Ovary (tissue), 9 donors: Measurements from ENCODE around the gene ANXA9. TPM values are rescaled to one million over a fixed set of nuclear protein-coding genes. Genes with fewer than 3 reads are reported as not detected.
A peak's percentile ranks its signal among the peaks of the same experiment; 100 is the strongest.

ENCODE experiments used
- DNase-seq, 5 donors: peaks; one replicate each; pipeline ENCODE4 v3.0.0-alpha.2; 2019 to 2020
- H3K27ac ChIP-seq, 2 donors: fragments of 200-600 bp; one replicate each; pipeline versions ENCODE4 v1.5.1 to v1.8.0; 2019 to 2022
- H3K27me3 ChIP-seq: fragments of 200-600 bp; one replicate; pipeline ENCODE4 v1.8.0; 2022
- H3K36me3 ChIP-seq: fragments of 200-600 bp; sonication (generic); one replicate; pipeline ENCODE4 v1.5.1; 2019
- H3K4me1 ChIP-seq: one replicate; pipeline ENCODE4 v1.8.1; 2013; ENCODE audit warnings: mild to moderate bottlenecking, moderate library complexity; ENCODE audit not compliant: insufficient read depth
- H3K4me3 ChIP-seq: fragments of 200-600 bp; sonication (generic); one replicate; pipeline ENCODE4 v1.5.1; 2017
- H3K9me3 ChIP-seq, 2 donors: fragments of 200-600 bp in 1 of 2; sonication (generic) in 1 of 2; one replicate each; pipeline versions ENCODE4 v1.5.1 to v1.8.1; 2013 to 2019; ENCODE audit warnings: mild to moderate bottlenecking in 1 of 2, moderate library complexity in 1 of 2
- CTCF ChIP-seq, 3 donors: fragments of 450-650 bp in 2 of 3; fragments of 200-600 bp in 1 of 3; IDR thresholded peaks; one replicate each; pipeline versions ENCODE4 v1.5.1 to v1.8.0; 2016 to 2022; ENCODE audit warnings: antibody characterized with exemption in 3 of 3, mild to moderate bottlenecking in 1 of 3
- EP300 ChIP-seq: sonication (generic); formaldehyde crosslinking; IDR thresholded peaks from one replicate; pipeline ENCODE4 v1.6.1; 2017; ENCODE audit warnings: antibody characterized with exemption
- POLR2A ChIP-seq: fragments of 450-650 bp; IDR thresholded peaks from one replicate; pipeline ENCODE4 v1.6.1; 2017; ENCODE audit warnings: antibody characterized with exemption, mild to moderate bottlenecking, moderate library complexity
- WGBS, 3 donors: extraction: QIAGEN DNeasy Blood & Tissue Kit in 1 of 3; methylation state at CpG; one replicate each; pipeline versions ENCODE4 v1.1.5 to v1.1.7; 2013 to 2017; 5-methylcytosine and 5-hydroxymethylcytosine counted together
- intact Hi-C, 4 donors: fragments of 100-400 bp; cut with DNase I; formaldehyde crosslinking; loops; one replicate each; pipeline versions ENCODE4 v1.11.0 to v1.15.1; 2022 to 2023
- polyA plus RNA-seq, 2 donors: library from polyadenylated mRNA; stranded (reverse); fragments of 200-250 nt in 1 of 2; fragments of 350-450 nt in 1 of 2; fragmentation: Illumina TruSeq in 1 of 2; extraction: RNeasy Lipid Tissue Mini Kit (QIAGEN cat#74804) in 1 of 2; gene quantifications; one replicate each; pipeline ENCODE4 v1.2.3, GENCODE V29; 2013 to 2014
- total RNA-seq, 7 donors: library from RNA; depleted of rRNA in 2 of 7; stranded (reverse); fragments of >200 nt in 2 of 7; fragmentation: NEBNext Ultra II Directional in 3 of 7; extraction: Animal tissue kit (Norgen Biotek cat#: 25700) in 3 of 7; gene quantifications; one replicate each; pipeline versions ENCODE4 v1.1.0 to v1.2.4, GENCODE V29; 2016 to 2023
- donor health status: DM: no; HTN: no; CAD: no; lungs with moderate emphysema.
- donor health status: DM: no; HTN: no; CAD: no.
- donor health status: Bipolar disorder and iron deficiency.
- donor health status: DM: yes; HTN: yes; CAD: no.
- donor health status: DM: no; HTN: no; CAD: no.
- donor health status: DM: yes; HTN: yes; CAD: no.

ANXA9 gene
- total and polyA plus RNA-seq, 9 donors = 0.24 to 6.9 (median 0.79) TPM

- 5 to 15% (median 13%) methylated on average over 38 to 97 of the region's 106 CpGs for WGBS, 3 donors
- peak; percentile 80 to 89 (median 85) for DNase-seq
- H3K9me3 ChIP-seq = no peaks in the 10 kb centered on the region
- intact Hi-C loops = loop anchor here in 2 of 4 donors (5.0 to 10.0 kb wide), 3 partner anchors 50 to 413 kb away; partner anchors contain the start of genes ENSA (in 1 of the 2) and SETDB1 (in 1 of the 2)
- H3K4me1 ChIP-seq = peaks cover 33% of the 10 kb centered on the region
- H3K27ac ChIP-seq = peak within 1 kb of the TSS; percentile 84 to 96
- peak within 1 kb of the TSS; percentile 74 for H3K4me3 ChIP-seq
- H3K27me3 ChIP-seq = no peaks in the 10 kb centered on the region
- TF ChIP-seq POLR2A (peak; percentile 13), CTCF (IDR thresholded peaks at IDR 0.05) (no peak), EP300 (no peak)
- H3K36me3 ChIP-seq = no peaks in the 10 kb centered on the region
Observed at GRCh38 chr1:150974580-150975478, 7.3 kb upstream of the ANXA9 start, which contains the start of gene CERS2. CERS2 (minus strand) TSS chr1:150974835; CDS start chr1:150969090, 5,745 bp downstream.

GRCh38 chr1:150976401-150976821 is 5.7 kb upstream of the ANXA9 start:
- Histone ChIP-seq H3K9me3 (no peaks in the 10 kb centered on the region), H3K4me1 (peaks cover 23% of the 10 kb centered on the region), H3K27ac (no peak overlapping the region), H3K27me3 (no peaks in the 10 kb centered on the region), H3K36me3 (no peaks in the 10 kb centered on the region), H3K4me3 (no peak overlapping the region)
- intact Hi-C loops = loop anchor here in 1 of 4 donors (10.0 kb wide), 1 partner anchor 52 kb away; the partner anchor contains the start of gene SETDB1
- DNase-seq = no peak
- no peak for TF ChIP-seq POLR2A
- no peak for TF ChIP-seq CTCF (IDR thresholded peaks at IDR 0.05)
- TF ChIP-seq EP300 = no peak
- WGBS, 3 donors = 92 to 95% (median 95%) methylated on average over 9 of the region's 9 CpGs

GRCh38 chr1:150976879-150977694 is 5.0 kb upstream of the ANXA9 start:
- Histone ChIP-seq H3K4me1 (peaks cover 17% of the 10 kb centered on the region), H3K4me3 (no peak overlapping the region), H3K27me3 (no peaks in the 10 kb centered on the region), H3K27ac (no peak overlapping the region), H3K36me3 (no peaks in the 10 kb centered on the region), H3K9me3 (no peaks in the 10 kb centered on the region)
- intact Hi-C loops = loop anchor here in 1 of 4 donors (10.0 kb wide), 1 partner anchor 52 kb away; the partner anchor contains the start of gene SETDB1
- DNase-seq = peak in 4 of 5 donors; percentile 49 to 58 (median 52)
- 72 to 83% (median 74%) methylated on average over 11 of the region's 11 CpGs for WGBS, 3 donors
- TF ChIP-seq EP300 = no peak
- no peak for TF ChIP-seq POLR2A
- TF ChIP-seq CTCF (IDR thresholded peaks at IDR 0.05) = no peak
